Esophagus squamous epithelium (tissue), 5 donors: Measurements from ENCODE around the gene CBFA2T3. TPM values are rescaled to one million over a fixed set of nuclear protein-coding genes. Genes with fewer than 3 reads are reported as not detected.

Source experiments
- DNase-seq: peaks from one replicate; lab custom pipeline; 2025; lab: John Stamatoyannopoulos, UW
- H3K27ac ChIP-seq, 4 donors: fragments of 200-600 bp; sonication (generic); one replicate each; pipeline ENCODE4 v1.5.1; 2016 to 2019; ENCODE audit warnings: mild to moderate bottlenecking in 1 of 4
- H3K27me3 ChIP-seq, 4 donors: fragments of 200-600 bp; sonication (generic); 1 replicate in 3 of 4; 2 replicates in 1 of 4; pipeline versions ENCODE4 v1.5.1 to v1.6.0; 2017 to 2021; ENCODE audit warnings: antibody characterized with exemption in 1 of 4
- H3K36me3 ChIP-seq, 3 donors: fragments of 200-600 bp; sonication (generic); one replicate each; pipeline ENCODE4 v1.5.1; 2016 to 2019
- H3K4me1 ChIP-seq, 3 donors: fragments of 200-600 bp; sonication (generic); one replicate each; pipeline ENCODE4 v1.5.1; 2017 to 2019
- H3K4me3 ChIP-seq, 4 donors: fragments of 200-600 bp; sonication (generic); 1 replicate in 3 of 4; 2 replicates in 1 of 4; pipeline ENCODE4 v1.5.1; 2016 to 2019; ENCODE audit warnings: mild to moderate bottlenecking in 2 of 4, moderate library complexity in 1 of 4
- H3K9me3 ChIP-seq, 3 donors: fragments of 200-600 bp; sonication (generic); one replicate each; pipeline ENCODE4 v1.5.1; 2016 to 2019
- POLR2A ChIP-seq, 4 donors: fragments of 450-650 bp; IDR thresholded peaks; one replicate each; pipeline ENCODE4 v1.6.1; 2017; ENCODE audit warnings: antibody characterized with exemption in 4 of 4, mild to moderate bottlenecking in 4 of 4, moderate library complexity in 3 of 4
- WGBS, 2 donors: methylation state at CpG; one replicate each; pipeline ENCODE4 v1.1.5; 2018; 5-methylcytosine and 5-hydroxymethylcytosine counted together
- intact Hi-C: fragments of 100-400 bp; cut with DNase I; formaldehyde crosslinking; loops from one replicate; pipeline ENCODE4 v1.15.0; 2022
- total RNA-seq, 4 donors: library from RNA; depleted of rRNA; stranded (reverse); fragments of >200 nt; gene quantifications; one replicate each; pipeline ENCODE4 v1.1.0, GENCODE V29; 2016
- TF ChIP-seq, protein P1 (sequence below), 6 experiments: fragments of 450-650 bp in 4 of 6; fragments of 200-600 bp in 2 of 6; sonication (generic) in 2 of 6; IDR thresholded peaks; one replicate each; pipeline ENCODE4 v1.5.1; 2016 to 2019; ENCODE audit warnings: antibody characterized with exemption in 6 of 6, mild to moderate bottlenecking in 4 of 6, moderate library complexity in 4 of 6
- donor health status: DM: yes; HTN: yes; CAD: no.

Gene CBFA2T3
- total RNA-seq, 4 donors from 2014 or later, result 0.18 to 2.7 (median 1.4) TPM

DNA sequence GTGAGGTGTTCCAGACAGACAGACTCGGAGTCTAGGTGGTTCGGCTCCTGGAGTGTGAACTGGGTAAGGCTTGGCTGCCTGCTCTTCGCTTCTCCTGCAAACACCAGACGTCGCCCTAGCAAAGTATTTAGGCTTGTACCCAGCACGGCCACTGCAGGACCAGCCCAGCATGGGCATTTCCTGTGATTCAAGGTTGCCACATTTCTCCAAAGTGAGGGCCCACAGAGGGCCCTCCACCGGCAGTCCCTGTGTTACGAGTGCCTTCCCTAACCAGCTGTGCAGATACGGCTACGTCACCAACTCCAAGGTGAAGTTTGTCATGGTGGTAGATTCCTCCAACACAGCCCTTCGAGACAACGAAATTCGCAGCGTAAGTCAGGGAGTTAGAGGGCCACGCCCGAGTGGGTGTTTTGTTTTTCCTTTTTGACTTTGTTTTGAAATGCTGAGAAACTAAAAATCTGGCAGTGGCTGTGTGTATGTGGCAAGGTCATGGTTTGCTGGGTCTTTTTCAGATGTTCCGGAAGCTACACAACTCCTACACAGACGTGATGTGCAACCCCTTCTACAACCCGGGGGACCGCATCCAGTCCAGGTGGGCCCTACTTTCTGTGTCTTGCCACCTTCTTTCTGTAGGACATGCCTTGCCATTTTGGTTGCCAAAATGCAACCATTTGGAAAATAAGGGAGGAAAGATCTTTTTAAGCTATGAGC is 117.5 kb downstream of the CBFA2T3 start:
- no peak for DNase-seq
- 86 to 88% methylated on average over 16 to 20 of the region's 20 CpGs for WGBS, 2 donors

DNA sequence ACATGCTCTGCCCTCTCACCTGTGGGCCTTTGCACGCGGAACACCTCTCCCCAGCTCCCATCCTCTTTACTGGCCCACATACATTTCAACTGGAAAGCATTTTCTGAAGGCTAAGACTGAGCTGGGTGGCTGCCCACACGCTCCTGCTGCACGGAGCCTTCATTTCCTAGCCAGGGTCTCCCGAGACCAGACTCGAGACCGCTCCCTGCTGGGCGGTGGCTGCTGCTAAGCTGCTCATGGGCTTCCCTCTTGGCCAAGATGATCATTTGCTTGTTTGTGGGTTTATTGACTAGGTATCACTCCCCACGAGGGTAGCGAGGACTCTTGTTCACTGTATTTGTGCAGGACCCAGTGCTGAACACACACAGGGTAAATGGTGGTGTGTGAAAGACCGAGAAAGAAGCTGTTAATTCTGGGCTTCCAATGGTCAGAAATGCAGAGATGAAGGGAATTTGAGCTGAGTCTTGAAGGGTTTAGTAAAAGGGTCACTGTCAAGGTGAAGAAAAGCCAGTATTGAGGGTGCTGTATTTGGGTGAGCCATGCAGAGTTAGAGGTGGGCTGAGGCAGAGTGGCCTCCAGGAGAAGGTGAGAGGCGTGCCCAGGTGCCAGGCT is 119.2 kb downstream of the CBFA2T3 start:
- no peak for TF ChIP-seq POLR2A (IDR thresholded peaks at IDR 0.05)
- TF ChIP-seq, protein P1, sequence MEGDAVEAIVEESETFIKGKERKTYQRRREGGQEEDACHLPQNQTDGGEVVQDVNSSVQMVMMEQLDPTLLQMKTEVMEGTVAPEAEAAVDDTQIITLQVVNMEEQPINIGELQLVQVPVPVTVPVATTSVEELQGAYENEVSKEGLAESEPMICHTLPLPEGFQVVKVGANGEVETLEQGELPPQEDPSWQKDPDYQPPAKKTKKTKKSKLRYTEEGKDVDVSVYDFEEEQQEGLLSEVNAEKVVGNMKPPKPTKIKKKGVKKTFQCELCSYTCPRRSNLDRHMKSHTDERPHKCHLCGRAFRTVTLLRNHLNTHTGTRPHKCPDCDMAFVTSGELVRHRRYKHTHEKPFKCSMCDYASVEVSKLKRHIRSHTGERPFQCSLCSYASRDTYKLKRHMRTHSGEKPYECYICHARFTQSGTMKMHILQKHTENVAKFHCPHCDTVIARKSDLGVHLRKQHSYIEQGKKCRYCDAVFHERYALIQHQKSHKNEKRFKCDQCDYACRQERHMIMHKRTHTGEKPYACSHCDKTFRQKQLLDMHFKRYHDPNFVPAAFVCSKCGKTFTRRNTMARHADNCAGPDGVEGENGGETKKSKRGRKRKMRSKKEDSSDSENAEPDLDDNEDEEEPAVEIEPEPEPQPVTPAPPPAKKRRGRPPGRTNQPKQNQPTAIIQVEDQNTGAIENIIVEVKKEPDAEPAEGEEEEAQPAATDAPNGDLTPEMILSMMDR (IDR thresholded peaks at IDR 0.05), result peak; percentile 32 to 67 (median 52)
- H3K4me3 ChIP-seq, result peak overlapping the region; percentile 81 to 99 (median 86)
- H3K9me3 ChIP-seq, result no peaks in the 10 kb centered on the region
- H3K27me3 ChIP-seq, result no peaks in the 10 kb centered on the region
- 15 to 22% methylated on average over 6 to 12 of the region's 12 CpGs for WGBS, 2 donors
- H3K27ac ChIP-seq, result peak overlapping the region; percentile 81 to 90 (median 88)
- H3K36me3 ChIP-seq, result peaks cover 9 to 59% (median 26%) of the 10 kb centered on the region in 3 donors
- H3K4me1 ChIP-seq, result peaks cover 16 to 50% (median 21%) of the 10 kb centered on the region in 3 donors
- no peak for DNase-seq
- intact Hi-C loops, result loop anchor here (5.0 kb wide), 1 partner anchor 46 kb away; the partner anchor contains the start of gene APRT

More for the DNA sequence above, 117.5 kb downstream of the CBFA2T3 start:
- Histone ChIP-seq H3K27me3 (no peaks in the 10 kb centered on the region), H3K9me3 (no peaks in the 10 kb centered on the region), H3K4me1 (peaks cover 16 to 38% (median 21%) of the 10 kb centered on the region in 3 donors), H3K27ac (no peak overlapping the region), H3K4me3 (no peak overlapping the region), H3K36me3 (peaks cover 9 to 51% (median 28%) of the 10 kb centered on the region in 3 donors)
- TF ChIP-seq, protein P1 (IDR thresholded peaks at IDR 0.05), result no peak
- TF ChIP-seq POLR2A (IDR thresholded peaks at IDR 0.05), result no peak
- intact Hi-C loops, result loop anchor here (5.0 kb wide), 1 partner anchor 47 kb away; the partner anchor contains the start of gene APRT

GRCh38 chr16:88856828-88857727 is 119.9 kb downstream of the CBFA2T3 start, which contains the start of the genes GALNS and TRAPPC2L:
Gene GALNS, minus strand, starts transcription at chr16:88856947. Its CDS starts 70 bp downstream, at chr16:88856877.
Gene TRAPPC2L, plus strand, starts transcription at chr16:88857127. Its CDS starts 24 bp downstream, at chr16:88857151.
- Histone ChIP-seq H3K36me3 (peaks cover 9 to 51% (median 23%) of the 10 kb centered on the region in 3 donors), H3K27me3 (no peaks in the 10 kb centered on the region), H3K4me1 (peaks cover 16 to 50% (median 21%) of the 10 kb centered on the region in 3 donors), H3K9me3 (no peaks in the 10 kb centered on the region), H3K27ac (peak within 1 kb of the TSS; percentile 81 to 90 (median 88)), H3K4me3 (peak within 1 kb of the TSS; percentile 81 to 99 (median 86))
- intact Hi-C loops, result loop anchor here (5.0 kb wide), 1 partner anchor 45 kb away; the partner anchor contains the start of gene APRT
- 0 to 1% methylated on average over 10 to 14 of the region's 87 CpGs for WGBS, 2 donors
- DNase-seq, result peak; percentile 84
- TF ChIP-seq, protein P1 (IDR thresholded peaks at IDR 0.05), result peak in 1 of 6 experiments; percentile 20
- TF ChIP-seq POLR2A (IDR thresholded peaks at IDR 0.05), result peak in 3 of 4 donors; percentile 68 to 82 (median 73)

GRCh38 chr16:88856122-88856827 is 120.7 kb downstream of the CBFA2T3 start:
- no peak for DNase-seq
- Histone ChIP-seq H3K36me3 (peaks cover 9 to 51% (median 19%) of the 10 kb centered on the region in 3 donors), H3K4me3 (peak overlapping the region; percentile 81 to 99 (median 86)), H3K9me3 (no peaks in the 10 kb centered on the region), H3K27me3 (no peaks in the 10 kb centered on the region), H3K4me1 (peaks cover 16 to 50% (median 21%) of the 10 kb centered on the region in 3 donors), H3K27ac (peak overlapping the region; percentile 78 to 90 (median 82))
- WGBS, 2 donors, result 0 to 47% methylated on average over 3 to 7 of the region's 53 CpGs
- intact Hi-C loops, result loop anchor here (5.0 kb wide), 1 partner anchor 44 kb away; the partner anchor contains the start of gene APRT
- no peak for TF ChIP-seq POLR2A (IDR thresholded peaks at IDR 0.05)
- TF ChIP-seq, protein P1 (IDR thresholded peaks at IDR 0.05), result no peak
